Amniotic stem cell (primary cell): ENCODE measurements around the gene BCCIP.
A peak's percentile ranks its signal among the peaks of the same experiment; 100 is the strongest.

Experiments used
- DNase-seq: peaks from one replicate; lab custom pipeline; 2025; lab: John Stamatoyannopoulos, UW

The BCCIP gene

DNA sequence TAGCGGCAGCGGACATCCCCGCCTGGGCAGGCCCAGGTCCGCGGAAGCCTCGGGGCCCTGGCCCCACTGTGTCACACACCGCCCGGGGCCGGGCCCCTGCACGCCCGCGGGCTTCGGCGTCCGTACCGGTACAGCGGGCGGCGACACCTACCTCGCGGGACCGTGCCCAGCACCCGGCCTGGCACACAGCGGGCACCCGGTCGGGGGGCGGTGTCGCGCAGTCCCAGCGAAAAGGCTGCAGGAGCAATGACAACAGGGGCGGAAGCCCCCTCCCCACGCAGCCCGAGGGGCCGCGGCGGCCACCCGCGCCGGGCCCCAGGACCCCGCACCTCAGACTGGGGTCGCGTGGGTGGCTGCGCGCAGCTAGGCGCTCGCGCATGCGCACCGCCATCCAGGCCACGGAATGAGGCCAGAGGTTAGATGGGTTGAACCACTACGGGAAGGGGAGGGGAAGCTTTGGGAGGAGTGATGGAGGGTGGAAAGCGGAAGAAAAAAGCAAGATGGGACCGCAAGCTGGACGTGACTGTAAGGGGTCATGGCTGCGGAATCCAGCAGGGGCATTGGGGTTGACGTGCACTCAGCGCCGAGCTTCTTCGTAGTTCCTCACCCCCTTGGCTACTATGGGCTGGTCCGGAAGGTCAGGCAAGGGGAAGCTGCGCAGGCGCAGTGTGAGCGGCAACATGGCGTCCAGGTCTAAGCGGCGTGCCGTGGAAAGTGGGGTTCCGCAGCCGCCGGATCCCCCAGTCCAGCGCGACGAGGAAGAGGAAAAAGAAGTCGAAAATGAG, at the start of gene BCCIP, which contains the start of gene UROS:
BCCIP (plus strand) TSS at position 669 of the 785 bp plus-strand sequence; CDS start at position 681, 12 bp downstream.
UROS (minus strand) TSS at position 381 of the 785 bp plus-strand sequence. CDS start 6,759 bp downstream, outside the sequence.
- DNase-seq, result peak; percentile 86

DNA sequence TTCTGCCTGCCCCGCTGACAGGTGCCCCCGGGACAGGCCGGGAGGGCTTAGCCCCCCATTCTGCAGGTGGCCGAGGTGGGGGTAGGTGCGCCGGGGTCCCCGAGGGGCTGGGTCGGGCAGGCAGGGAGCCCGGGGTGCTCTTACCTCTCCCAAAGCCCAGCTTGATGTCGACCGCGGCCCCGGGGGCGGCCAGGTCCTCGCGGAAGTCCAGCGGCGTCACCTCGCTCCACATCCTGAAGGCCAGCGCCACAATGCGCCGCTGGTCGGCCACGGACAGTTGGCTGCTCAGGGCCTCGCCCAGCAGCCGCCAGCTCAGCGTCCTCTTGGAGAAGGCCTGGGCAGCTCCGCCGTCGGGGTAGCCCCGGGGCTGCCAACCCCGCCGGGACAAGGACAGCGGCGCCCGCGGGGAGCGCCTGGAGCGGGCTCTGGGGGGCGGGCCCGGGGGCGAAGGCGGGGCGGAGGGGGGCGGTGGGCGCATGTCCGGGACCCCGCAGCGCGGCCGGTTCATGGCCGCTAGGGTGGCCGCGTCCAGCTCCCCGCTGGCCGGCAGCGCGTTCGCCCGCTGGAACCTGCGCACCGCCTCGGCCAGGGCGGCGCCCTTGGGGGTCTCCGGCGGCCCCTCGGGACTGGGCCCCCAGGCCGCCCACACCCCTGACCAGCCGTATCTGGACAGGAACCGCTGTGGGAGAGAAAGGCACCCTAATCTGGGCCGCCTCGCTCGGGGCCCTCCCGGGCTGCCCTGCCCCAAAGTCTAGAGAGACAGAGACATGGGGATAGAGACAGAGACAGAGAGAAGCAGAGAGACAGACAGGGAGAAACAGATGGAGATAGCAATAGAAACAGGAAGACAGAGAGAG, 49.4 kb upstream of the BCCIP start:
- no peak for DNase-seq

DNA sequence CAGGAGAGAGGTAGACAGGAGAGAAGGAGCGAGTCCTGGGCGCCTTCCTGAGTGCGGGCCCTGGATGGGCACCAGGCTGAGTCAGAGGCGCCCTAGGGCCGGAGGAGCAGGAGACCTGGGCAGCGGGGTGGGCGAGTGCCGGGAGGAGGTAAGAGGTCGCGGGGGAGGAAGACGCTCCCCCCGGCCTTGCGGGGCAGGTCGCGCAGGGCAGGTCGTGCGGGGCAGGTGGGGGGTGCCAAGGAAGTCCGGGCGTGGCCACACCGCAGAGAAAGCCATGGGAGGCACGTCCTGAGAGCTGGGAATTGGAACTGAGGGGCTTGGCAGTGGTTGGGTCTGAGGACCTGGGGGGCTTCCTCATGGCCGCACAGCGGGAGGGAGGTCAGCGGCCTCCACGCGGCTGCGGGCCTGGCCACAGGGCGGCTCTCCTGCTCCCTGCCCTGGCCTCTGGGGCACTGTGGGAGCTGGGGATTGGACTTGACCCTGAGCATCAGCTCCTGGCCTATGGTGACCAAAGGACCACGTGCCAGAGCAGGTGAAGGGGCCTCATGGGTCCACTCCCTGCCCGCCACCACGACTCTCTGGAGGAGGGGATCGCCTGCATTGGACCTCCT, 48.7 kb upstream of the BCCIP start:
- no peak for DNase-seq

DNA sequence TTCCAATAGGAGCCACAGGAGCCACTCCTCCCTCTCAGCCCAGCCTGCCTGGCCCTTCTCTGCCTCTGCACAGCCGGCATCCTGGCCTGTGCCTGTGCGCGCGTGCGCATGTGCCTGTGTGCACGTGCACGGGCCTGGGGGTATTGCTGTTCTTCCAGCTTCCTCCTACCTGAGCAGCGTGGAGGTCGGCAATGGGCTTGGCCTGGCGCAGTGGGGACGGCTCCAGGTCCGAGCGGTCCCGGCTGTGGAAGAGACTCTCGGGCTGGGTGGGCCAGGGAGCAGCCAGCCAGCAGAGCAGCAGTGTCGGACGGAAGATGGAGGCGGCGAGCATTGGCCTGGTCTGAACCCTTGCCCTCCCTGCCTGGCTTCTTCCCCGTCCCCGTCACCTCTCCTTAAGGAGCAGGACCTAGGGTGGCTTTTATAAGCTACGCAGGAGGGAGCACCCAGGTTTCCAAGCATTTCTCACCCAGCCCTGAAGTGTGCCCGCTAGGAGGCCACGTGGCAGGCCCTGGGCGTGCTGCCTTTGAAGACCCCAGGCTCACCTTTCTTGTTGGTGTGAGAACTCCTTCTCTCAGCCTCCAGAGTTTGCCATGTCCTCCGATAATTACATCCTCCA, 47.7 kb upstream of the BCCIP start, which contains the start of gene MMP21:
MMP21 (minus strand) TSS at position 331 of the 616 bp plus-strand sequence; CDS start at position 331, 0 bp downstream.
- no peak for DNase-seq

DNA sequence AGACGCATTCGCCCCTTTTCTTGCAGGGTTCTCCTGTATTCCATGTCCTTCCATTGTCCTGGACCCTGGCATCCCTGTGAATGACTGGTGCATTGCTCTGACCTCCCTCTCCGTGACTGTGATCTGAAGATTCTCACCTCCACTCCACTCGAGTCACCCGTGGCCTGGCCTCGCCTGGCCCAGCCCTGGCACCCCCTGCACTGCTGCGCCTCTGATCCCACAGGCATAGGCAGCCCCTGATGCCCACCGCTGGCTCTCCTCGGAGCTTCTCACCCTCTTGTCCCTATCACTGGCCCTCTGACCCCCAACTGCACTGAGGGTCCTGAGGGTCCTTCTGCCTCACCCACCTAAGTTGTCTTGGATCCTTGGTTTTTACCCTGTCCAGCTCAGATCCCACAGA, 45.5 kb upstream of the BCCIP start:
- no peak for DNase-seq

DNA sequence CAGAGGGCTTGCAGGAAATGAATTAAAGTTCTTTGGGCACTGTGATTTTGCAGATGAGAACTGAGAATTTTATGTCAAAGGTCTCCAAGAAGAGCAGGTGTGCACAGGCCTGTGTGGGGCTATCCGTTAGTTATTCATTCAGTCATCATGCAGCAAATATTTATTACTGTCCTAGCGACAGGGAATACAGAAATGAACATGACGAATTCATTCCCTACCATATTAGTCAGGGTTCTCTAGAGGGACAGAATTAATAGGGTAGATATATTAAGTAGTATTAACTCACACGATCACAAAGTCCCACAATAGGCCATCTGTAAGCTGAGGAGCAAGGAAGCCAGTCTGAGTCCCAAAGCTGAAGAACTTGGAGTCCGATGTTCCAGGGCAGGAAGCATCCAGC, 44.8 kb upstream of the BCCIP start:
- no peak for DNase-seq

DNA sequence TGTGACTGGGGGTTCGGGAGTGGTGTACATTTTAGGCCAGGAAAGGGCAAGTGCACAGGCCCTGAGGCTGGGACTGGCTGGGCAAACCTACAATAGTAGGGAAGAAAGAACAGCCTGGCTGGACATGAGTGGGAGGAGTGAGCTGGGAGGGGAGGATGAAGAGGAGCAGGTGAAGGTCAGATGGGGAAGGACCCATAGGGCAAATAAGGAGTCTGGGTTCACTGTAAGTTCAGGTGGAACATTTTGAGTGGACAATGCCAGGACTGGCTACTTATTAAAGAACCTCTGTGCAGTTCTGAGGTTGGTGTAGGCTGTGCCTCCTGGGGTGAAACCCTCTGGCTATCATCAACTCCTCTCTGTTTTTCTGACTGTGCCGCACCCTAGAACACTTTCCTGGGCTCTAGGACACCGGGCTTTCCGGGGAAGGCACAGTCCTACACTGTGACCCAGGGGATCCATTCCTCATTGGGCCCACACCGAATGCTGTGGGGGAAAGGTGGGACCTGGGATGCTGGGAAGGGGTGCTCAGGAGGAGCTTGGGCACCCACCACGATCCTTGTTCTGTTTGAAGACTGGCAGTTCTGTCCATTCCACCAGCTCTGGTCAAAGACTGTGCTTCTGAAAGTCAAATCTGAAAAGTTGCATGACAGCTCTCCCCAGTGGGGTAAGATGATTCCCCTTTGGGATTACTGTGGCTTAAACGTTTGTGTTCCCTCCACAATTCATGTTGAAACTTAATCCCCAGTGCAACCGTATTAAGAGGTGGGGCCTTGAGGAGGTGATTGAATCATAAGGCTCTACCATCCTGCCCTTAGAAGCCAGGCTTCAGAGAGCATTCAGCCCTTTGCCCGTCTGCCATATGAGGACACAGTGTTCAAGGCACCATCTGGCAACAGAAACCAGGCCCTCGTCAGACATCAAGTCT, 43.7 kb upstream of the BCCIP start:
- DNase-seq, result no peak

DNA sequence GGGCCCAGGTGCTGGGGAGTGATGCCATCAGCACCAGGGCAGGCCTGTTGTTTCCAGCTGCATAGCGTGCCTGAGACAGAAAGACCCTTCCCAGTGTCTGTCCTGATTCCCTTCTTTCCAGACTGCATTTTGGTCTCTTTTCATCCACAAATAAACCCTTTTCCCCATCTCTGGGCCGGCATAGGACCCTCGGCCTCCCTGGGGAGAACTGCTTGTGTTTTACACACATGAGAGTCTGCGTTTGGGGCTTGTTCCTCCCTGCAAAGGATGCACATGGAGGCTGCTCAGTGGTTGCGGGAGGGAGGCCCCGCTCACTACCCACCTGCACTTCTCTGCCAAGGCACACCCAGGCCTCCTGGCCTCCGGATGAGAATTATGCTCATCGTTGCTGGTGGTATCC, 42.0 kb upstream of the BCCIP start:
- no peak for DNase-seq

DNA sequence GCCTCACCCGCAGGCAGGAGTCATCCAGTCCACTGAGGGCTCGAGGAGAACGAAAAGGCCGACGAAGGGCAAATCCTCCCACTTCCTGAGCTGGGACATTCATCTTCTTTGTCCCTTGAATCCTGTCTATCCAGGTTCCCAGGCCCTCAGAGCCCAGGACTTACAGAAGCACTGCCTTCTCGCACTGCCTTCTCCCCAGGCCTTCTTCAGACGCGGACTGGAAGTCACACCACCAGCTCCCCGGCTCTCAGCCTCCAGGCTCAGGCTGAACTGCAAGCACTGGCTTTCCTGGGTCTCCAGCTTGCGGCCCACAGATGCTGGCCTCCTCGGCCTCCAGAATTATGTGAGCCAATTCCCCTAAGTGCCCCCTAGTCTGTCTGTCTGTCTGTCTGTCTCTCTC, 41.3 kb upstream of the BCCIP start:
- DNase-seq, result no peak

DNA sequence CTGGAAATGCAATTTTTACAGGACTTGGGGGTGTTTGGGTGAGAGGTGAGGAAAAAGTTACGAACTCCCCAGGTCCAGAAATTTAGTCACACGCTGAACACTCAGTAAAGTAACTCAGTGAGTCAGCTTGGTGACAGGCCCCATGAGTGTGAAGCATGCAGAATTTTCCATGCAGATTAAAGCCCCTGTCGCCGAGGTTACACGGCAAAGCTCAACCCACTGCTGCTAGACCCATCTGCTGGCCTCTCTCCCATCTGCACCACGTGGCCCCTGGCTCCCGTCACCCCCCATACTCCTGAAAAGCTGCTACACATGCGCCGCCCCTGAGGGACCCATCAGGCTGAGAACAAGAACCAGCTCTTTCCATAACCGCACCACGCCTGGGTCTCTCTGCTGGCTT, 40.7 kb upstream of the BCCIP start:
- DNase-seq, result no peak

DNA sequence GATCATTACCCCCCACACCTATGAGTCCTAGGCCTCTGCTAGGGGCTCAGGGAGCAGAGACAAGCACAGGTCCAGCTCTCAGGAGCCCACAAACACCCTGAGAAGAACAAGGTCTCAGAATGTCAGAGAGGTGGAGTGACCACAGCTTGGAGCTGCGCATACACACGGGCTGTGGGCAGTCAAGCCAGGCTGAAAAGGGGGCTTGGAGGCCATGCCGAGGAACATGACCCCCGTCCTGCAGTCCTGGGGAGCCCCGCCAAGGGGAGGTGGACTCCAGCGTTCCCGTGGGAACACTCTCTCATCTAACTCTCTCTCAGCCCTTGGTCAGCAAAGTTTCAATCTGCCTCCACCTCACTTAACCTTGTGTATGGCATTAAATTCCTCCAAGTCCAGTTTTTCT, 39.9 kb upstream of the BCCIP start:
- DNase-seq, result no peak

DNA sequence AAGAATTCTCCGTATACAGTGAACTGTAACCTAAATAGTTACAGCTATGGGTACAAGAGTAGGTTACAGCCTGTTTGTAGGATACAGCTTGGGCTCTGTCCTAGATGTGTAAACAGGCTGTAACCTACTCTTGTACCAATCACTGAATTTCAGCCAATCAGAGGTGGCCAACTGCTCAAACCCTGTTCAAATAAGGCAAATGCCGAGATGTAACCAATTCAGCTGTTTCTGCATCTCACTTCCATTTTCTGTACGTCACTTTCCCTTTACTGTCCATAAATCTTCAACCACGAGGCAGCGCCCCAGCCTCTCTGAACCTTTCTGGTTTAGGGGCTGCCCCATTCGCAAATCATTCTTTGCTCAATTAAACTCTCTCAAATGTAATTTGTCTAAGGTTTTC, 39.4 kb upstream of the BCCIP start:
- no peak for DNase-seq

DNA sequence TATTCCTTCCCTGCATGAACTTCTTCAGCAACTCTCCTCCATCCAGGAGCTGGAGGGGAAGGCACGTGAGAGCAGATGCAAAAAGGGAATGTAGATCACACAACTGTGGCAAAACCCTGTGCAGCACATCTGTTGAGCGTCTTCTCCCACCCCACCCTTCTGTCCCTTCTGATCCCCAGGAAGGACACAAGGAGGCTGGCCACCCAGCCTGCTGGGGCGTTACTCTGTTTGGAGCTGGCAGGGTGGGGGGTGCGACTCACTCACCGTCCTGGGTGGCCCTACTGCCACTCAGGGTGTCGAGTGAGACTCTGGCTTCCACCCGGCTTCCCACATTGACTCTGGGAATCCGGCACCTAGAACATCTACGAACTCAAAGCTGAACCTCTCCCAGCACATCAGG, 37.6 kb upstream of the BCCIP start:
- DNase-seq, result no peak

DNA sequence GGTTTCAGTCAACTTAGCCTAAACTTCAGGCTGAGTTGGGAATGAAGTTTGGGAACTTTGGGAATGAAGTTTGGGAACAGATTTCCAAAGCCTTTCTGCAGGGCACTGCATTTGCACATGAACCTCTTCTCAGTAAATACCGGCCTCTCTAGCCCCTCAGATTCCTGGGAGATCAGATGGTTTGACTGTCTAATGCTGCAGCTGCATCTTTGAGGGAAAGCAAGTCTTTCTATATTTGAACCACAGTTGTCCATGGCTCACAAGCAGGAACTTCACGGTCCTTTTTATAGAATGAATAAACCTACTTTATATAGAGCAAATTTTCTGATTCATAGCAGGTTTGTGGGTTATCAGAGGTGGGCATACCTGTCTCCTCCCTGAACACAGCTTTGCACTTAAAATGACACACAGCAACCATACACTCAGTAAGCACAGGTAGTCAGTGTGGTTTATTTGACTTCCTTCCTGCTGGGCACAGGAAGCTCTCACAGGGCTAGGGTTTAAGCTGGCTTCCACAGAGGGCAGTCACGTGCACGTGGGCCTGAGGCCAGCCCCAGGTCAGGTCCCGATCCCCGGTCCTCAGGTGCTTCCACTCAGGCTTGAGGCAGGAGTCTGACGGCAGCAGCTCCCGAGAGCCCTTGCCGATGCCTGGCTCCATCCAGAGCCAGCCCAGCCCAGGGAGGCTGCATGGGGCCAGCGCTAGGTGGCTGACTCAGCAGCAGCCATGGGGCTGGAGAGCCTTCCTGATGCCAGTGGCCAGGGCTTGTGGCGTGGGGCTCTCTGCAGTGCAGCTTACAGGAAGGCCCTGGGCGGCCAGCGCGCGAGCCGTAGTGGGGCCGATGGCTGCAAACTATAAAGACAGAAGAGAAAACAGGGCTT, 35.0 kb upstream of the BCCIP start:
- DNase-seq, result no peak

DNA sequence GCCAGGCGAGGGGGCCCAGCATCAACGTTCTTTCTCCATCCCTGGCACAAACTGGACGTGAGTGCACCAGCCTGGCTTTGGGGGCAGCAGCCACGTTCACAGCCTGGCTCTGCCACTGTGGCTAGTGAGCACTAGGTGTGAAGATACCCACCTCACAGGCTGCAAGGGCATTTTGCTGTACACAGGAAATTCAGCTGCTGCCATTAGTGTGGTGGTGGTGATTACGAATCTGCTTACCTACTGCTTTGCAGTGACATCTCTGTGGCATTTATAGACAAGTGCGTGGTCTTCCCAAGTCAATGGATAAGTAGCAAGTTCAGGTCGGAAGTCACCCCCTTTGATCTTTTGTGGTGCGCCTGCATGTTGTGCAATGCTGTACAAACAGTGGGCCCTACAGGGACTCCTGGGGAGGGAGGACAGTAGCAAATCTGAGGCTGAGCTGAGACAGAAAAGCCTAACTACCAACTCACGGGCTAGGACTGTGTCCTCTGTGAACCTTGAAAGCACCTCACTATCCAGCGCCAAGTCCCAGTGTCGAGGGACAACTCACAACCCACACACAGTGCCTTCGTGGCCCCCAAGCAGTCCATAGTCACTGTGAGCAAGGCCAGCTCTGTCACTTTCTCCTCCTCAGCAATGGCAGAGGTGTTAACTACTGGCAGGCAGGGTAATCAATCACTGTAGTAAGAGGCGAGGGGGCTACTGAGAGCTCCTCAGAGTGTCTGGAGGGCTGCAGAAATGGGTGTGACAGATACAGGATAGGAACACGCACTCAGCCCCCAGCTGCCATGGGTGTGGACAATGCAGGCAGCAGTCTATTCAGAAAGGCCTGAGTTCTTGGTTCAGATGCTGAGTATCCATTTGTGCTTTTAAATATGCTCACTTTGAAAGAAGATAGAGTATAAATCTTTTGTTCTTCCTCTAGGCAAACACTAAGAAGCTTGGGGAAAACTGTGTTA, 30.7 kb upstream of the BCCIP start:
- no peak for DNase-seq

DNA sequence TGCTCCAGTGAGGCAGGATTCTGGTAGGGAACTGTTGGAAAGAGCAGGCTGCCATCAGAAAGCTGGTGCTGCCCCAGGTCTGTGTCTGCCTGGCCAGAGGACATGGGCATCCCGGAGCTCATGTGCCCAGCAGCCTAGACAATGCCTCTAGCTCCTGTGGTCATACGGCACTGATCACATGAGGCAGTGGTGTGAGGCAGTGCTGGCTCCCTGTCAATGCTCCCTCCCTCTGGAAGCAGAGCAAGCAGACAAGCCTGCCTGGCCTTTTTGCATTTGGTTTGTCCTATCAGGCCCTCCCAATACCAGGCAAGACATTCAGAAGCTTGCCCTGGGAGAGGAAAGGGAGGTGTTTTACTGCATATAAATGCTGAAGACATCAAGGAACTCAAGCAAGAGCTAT, 28.2 kb upstream of the BCCIP start:
- no peak for DNase-seq

DNA sequence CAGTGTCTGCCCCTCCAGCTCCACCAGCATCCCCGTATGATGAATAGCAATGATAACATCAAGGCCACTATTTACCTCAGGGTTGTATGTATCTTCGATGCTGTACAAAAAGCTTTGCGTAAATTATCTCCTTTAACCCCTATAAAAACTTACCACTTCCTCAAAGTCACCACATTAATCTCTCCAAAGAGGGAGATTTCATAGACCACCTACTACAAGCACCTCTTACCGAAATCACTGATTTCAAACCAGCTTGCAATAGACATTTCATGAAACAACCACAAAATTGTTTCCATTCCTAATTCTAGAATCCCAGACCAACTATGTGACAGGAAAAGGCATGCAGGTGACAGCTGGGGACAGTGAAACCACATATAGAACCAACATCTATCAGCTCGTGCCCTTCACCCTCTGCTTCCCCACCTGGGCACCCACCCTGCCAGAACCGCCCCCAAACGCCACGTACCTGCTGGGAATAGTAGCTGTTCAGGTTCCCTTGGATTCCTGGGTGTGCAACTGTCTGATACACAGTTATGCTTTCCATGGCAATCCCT, 27.6 kb upstream of the BCCIP start:
- DNase-seq, result no peak

DNA sequence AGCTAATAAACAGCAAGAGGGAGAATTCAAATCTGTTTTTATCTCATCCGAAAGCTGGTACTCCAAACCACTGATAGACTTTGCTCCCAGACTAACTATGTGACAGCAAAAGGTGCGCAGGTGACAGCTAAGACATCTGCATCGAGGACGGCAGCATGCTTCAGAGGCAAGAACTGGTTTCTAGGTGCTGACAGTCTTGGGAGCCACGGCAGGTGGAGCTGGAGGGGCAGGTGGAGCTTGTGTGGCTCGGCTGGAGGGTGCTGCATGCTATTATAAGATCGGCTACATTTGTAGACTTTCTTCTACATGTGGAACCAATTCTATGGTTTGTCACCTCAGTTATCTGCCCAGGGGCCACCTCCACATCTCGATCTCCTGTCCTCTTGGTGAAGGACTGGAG, 25.9 kb upstream of the BCCIP start:
- DNase-seq, result no peak
